Measurements from ENCODE around the gene ADCY2. TPM values are rescaled to one million over a fixed set of nuclear protein-coding genes. Genes with fewer than 3 reads are reported as not detected.

The ADCY2 gene
- total RNA-seq, 1 donor from 2014 or later = 18.4 TPM

DNA sequence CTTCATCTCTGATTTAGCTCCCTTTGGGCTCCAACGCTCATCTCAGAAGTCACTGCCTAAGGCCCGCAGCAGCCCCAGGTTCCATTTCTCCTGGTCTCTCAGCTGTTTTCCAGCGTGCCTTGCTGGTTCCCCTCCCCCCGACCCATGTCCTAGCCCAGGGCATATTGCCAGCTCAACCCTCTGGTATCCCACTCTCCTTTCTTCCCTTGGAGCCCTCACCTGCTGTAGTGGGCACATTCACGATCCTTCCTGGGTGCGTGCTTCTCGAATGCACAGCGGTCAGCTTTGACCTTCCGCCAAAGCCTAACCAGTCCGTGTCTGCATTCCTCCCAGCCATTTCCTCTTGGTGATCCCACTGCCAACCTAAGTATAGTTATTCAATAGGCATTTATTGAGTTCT lies 418.9 kb downstream of the ADCY2 start:
- Histone ChIP-seq H3K27me3 (no peaks in the 10 kb centered on the region), H3K9me3 (no peaks in the 10 kb centered on the region), H3K4me1 (no peaks in the 10 kb centered on the region), H3K27ac (no peak overlapping the region), H3K4me3 (no peak overlapping the region), H3K36me3 (no peaks in the 10 kb centered on the region)
- TF ChIP-seq, protein P1, sequence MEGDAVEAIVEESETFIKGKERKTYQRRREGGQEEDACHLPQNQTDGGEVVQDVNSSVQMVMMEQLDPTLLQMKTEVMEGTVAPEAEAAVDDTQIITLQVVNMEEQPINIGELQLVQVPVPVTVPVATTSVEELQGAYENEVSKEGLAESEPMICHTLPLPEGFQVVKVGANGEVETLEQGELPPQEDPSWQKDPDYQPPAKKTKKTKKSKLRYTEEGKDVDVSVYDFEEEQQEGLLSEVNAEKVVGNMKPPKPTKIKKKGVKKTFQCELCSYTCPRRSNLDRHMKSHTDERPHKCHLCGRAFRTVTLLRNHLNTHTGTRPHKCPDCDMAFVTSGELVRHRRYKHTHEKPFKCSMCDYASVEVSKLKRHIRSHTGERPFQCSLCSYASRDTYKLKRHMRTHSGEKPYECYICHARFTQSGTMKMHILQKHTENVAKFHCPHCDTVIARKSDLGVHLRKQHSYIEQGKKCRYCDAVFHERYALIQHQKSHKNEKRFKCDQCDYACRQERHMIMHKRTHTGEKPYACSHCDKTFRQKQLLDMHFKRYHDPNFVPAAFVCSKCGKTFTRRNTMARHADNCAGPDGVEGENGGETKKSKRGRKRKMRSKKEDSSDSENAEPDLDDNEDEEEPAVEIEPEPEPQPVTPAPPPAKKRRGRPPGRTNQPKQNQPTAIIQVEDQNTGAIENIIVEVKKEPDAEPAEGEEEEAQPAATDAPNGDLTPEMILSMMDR (IDR thresholded peaks at IDR 0.05) = no peak
- no peak for TF ChIP-seq POLR2A (IDR thresholded peaks at IDR 0.05)
- no peak for TF ChIP-seq POLR2AphosphoS5 (IDR thresholded peaks at IDR 0.05; ENCODE audit: insufficient read depth in 1 of 2, low read depth in 1 of 2)
- DNase-seq (ENCODE audit: extremely low spot score in 2 of 2) = no peak
- intact Hi-C loops (cut with DNase I) = no loop called here

DNA sequence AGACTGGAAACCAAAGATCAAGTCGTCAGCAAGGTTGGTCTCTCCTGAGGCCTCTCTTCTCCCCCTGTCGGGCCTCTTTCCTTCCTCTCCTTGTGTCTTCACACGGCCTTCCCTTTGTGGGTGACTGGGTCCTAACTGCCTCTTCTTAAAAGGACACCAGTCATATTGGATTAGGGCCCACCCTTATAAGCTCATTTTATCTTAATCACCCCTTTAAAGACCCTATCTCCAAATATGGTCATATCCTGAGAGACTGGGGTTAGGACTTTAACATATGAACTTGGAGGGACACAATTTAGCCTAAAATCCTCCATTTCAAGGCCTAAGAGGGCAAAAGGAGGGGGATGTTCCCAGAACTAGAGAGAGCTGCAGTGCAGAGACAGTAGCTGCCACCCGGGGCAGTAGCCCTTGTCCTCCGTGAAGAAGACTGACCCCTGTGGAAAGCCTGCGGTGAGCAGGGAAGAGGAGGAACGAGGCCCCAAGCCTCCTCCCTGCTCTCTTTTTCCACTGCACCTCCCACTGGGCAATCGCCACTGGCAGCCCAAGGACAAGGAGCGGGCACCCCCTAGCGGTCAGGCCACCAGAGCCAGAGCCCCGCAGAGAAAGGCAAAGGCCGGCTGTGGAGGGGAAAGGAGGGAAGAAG lies 420.1 kb downstream of the ADCY2 start:
- no peaks in the 10 kb centered on the region for H3K9me3 ChIP-seq
- H3K4me3 ChIP-seq = no peak overlapping the region
- H3K27me3 ChIP-seq = no peaks in the 10 kb centered on the region
- H3K4me1 ChIP-seq = no peaks in the 10 kb centered on the region
- DNase-seq (ENCODE audit: extremely low spot score in 2 of 2) = no peak
- intact Hi-C loops (cut with DNase I) = no loop called here
- no peak overlapping the region for H3K27ac ChIP-seq
- no peaks in the 10 kb centered on the region for H3K36me3 ChIP-seq
- TF ChIP-seq POLR2A (IDR thresholded peaks at IDR 0.05) (no peak), POLR2AphosphoS5 (IDR thresholded peaks at IDR 0.05; ENCODE audit: insufficient read depth in 1 of 2, low read depth in 1 of 2) (peak in 1 of 2 donors; percentile 22)
- TF ChIP-seq, protein P1 (IDR thresholded peaks at IDR 0.05) = peak; percentile 38 to 75 (median 68)

DNA sequence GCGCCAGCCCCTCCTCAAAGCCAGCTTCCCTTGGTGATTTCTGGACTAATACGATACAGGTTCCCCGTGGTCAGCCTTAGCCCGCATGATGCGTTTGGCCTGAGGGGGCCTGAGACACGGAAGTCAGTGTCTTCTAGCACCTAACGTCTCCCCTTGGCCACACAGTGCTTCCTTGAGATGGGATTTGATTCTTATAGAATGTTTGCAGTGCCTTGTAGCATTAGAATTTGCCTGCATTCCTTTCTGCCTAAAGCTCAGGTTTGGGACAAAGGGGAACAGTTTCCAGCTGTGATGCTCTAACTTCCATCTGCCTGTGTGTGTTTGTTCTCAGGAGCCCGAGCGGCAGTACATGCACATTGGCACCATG lies 420.6 kb downstream of the ADCY2 start:
- no peaks in the 10 kb centered on the region for H3K9me3 ChIP-seq

DNA sequence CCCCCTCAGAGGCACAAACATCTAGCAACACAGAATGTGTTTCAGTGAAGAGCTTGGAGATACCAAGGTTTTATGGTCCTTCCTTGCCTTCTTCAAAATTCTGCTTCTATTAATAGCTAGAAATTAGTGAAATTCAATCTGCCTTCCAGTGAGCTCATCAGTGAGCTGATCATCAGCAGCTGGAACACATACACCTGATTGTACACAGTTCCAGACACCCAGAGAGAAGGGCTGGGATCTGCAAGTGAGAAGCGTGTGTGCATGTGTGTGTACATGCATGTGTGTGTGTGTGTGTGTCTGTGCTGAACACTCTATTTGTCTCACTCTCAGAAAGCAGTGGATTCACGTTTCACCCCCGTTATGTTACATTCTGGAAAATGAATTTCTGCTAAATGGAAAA lies 426.5 kb downstream of the ADCY2 start:
- H3K27me3 ChIP-seq = no peaks in the 10 kb centered on the region
- no peak for DNase-seq (ENCODE audit: extremely low spot score in 2 of 2)
- intact Hi-C loops (cut with DNase I) = no loop called here
- no peak overlapping the region for H3K4me3 ChIP-seq
- H3K4me1 ChIP-seq = no peaks in the 10 kb centered on the region
- H3K36me3 ChIP-seq = no peaks in the 10 kb centered on the region
- no peak overlapping the region for H3K27ac ChIP-seq
- H3K9me3 ChIP-seq = no peaks in the 10 kb centered on the region
- TF ChIP-seq POLR2A (IDR thresholded peaks at IDR 0.05) (no peak), POLR2AphosphoS5 (IDR thresholded peaks at IDR 0.05; ENCODE audit: insufficient read depth in 1 of 2, low read depth in 1 of 2) (no peak)
- TF ChIP-seq, protein P1 (IDR thresholded peaks at IDR 0.05) = no peak

More for the DNA sequence above, 420.6 kb downstream of the ADCY2 start:
- no peaks in the 10 kb centered on the region for H3K4me1 ChIP-seq
- H3K4me3 ChIP-seq = no peak overlapping the region
- no peak for TF ChIP-seq POLR2A (IDR thresholded peaks at IDR 0.05)
- no peak for TF ChIP-seq POLR2AphosphoS5 (IDR thresholded peaks at IDR 0.05; ENCODE audit: insufficient read depth in 1 of 2, low read depth in 1 of 2)
- TF ChIP-seq, protein P1 (IDR thresholded peaks at IDR 0.05) = no peak
- H3K27me3 ChIP-seq = no peaks in the 10 kb centered on the region
- no peak for DNase-seq (ENCODE audit: extremely low spot score in 2 of 2)
- no peak overlapping the region for H3K27ac ChIP-seq
- no peaks in the 10 kb centered on the region for H3K36me3 ChIP-seq
- intact Hi-C loops (cut with DNase I) = no loop called here

DNA sequence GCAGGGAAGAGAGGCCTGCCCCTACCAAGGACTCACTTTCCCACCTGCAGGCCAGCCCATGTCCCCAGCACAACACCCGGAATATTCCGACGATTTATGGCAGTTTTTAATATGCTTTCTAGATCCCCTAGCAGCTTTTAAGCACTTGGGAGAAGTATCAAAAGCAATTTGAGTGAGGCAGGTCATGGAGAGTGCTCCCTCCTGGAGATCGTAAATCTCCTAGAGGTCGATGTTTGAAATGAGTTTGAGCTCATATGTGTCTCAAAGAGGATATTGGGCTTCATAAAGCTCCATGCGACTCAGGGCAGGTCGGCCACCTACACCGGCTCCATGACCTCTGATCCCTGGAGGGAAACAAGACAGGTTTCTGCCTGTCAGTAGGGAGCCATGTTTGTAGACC lies 427.7 kb downstream of the ADCY2 start:
- H3K9me3 ChIP-seq = no peaks in the 10 kb centered on the region
- DNase-seq (ENCODE audit: extremely low spot score in 2 of 2) = no peak
- H3K4me3 ChIP-seq = no peak overlapping the region
- no peaks in the 10 kb centered on the region for H3K36me3 ChIP-seq
- intact Hi-C loops (cut with DNase I) = no loop called here
- H3K27ac ChIP-seq = no peak overlapping the region
- TF ChIP-seq POLR2A (IDR thresholded peaks at IDR 0.05) (no peak), POLR2AphosphoS5 (IDR thresholded peaks at IDR 0.05; ENCODE audit: insufficient read depth in 1 of 2, low read depth in 1 of 2) (no peak)
- TF ChIP-seq, protein P1 (IDR thresholded peaks at IDR 0.05) = no peak
- no peaks in the 10 kb centered on the region for H3K4me1 ChIP-seq
- H3K27me3 ChIP-seq = no peaks in the 10 kb centered on the region
